Gastroesophageal sphincter (tissue), 3 donors: ENCODE measurements around the gene TLE2.

ENCODE experiments used
- CTCF ChIP-seq, 4 experiments: fragments of 200-600 bp in 2 of 4; fragments of 450-650 bp in 2 of 4; sonication (generic) in 1 of 4; IDR thresholded peaks; one replicate each; pipeline ENCODE4 v1.5.1; 2017 to 2019; ENCODE audit warnings: antibody characterized with exemption in 4 of 4, mild to moderate bottlenecking in 2 of 4, moderate library complexity in 2 of 4
- EP300 ChIP-seq: sonication (generic); formaldehyde crosslinking; IDR thresholded peaks from one replicate; pipeline ENCODE4 v1.6.1; 2017; ENCODE audit warnings: antibody characterized with exemption, mild to moderate bottlenecking
- POLR2A ChIP-seq, 2 donors: fragments of 450-650 bp; IDR thresholded peaks; one replicate each; pipeline ENCODE4 v1.6.1; 2017; ENCODE audit warnings: antibody characterized with exemption in 2 of 2, mild to moderate bottlenecking in 2 of 2, moderate library complexity in 1 of 2
- POLR2AphosphoS5 ChIP-seq: sonication (generic); formaldehyde crosslinking; IDR thresholded peaks from one replicate; pipeline ENCODE4 v1.6.1; 2017; ENCODE audit warnings: antibody characterized with exemption

GRCh38 chr19:2967972-2968371 lies 61.1 kb downstream of the TLE2 start:
- no peak for TF ChIP-seq CTCF (IDR thresholded peaks at IDR 0.05)
- TF ChIP-seq POLR2AphosphoS5, result no peak
- TF ChIP-seq EP300, result no peak
- TF ChIP-seq POLR2A (IDR thresholded peaks at IDR 0.05), result no peak
